ACC112 (cell line): ENCODE measurements around the gene RIMS1.

Experiments
- H2AFZ ChIP-seq: fragments of 200-600 bp; sonication (generic); one replicate; pipeline ENCODE4 v1.6.0; 2017; ENCODE audit warnings: antibody characterized with exemption, low read length; ENCODE audit not compliant: unreplicated experiment
- H3K27ac ChIP-seq: fragments of 200-600 bp; sonication (generic); 2 replicates; pipeline ENCODE4 v1.5.1; 2014; ENCODE audit warnings: low read depth, mild to moderate bottlenecking, antibody characterized with exemption, low read length, moderate library complexity
- H3K27me3 ChIP-seq: fragments of 200-600 bp; sonication (generic); 2 replicates; pipeline ENCODE4 v1.6.1; 2014; ENCODE audit warnings: mild to moderate bottlenecking, antibody characterized with exemption, low read length, moderate library complexity, mixed read lengths; ENCODE audit not compliant: insufficient read depth
- H3K36me3 ChIP-seq: fragments of 200-600 bp; sonication (generic); 2 replicates; pipeline ENCODE4 v1.6.1; 2016; ENCODE audit warnings: mild to moderate bottlenecking, antibody characterized with exemption, low read length, moderate library complexity, mixed read lengths; ENCODE audit not compliant: insufficient read depth
- H3K4me1 ChIP-seq: fragments of 200-600 bp; sonication (generic); one replicate; pipeline ENCODE4 v1.6.1; 2016; ENCODE audit warnings: low read length, mixed read lengths; ENCODE audit not compliant: insufficient read depth, unreplicated experiment, control insufficient read depth
- H3K4me3 ChIP-seq: fragments of 200-600 bp; sonication (generic); 2 replicates; pipeline ENCODE4 v1.5.1; 2014; ENCODE audit warnings: mild to moderate bottlenecking, low read depth, low read length
- H3K79me2 ChIP-seq: fragments of 200-600 bp; sonication (generic); one replicate; pipeline ENCODE4 v1.6.0; 2016; ENCODE audit warnings: low read length; ENCODE audit not compliant: control insufficient read depth, unreplicated experiment, insufficient read depth

RIMS1 gene

GRCh38 chr6:72401865-72402264, 515.5 kb downstream of the RIMS1 start:
- Histone ChIP-seq H3K4me3 (no peak overlapping the region), H2AFZ (no peak overlapping the region), H3K79me2 (no peaks in the 10 kb centered on the region), H3K36me3 (no peaks in the 10 kb centered on the region), H3K27ac (no peak overlapping the region), H3K27me3 (no peaks in the 10 kb centered on the region), H3K4me1 (no peaks in the 10 kb centered on the region)

- Histone ChIP-seq H3K27me3 (no peaks in the 10 kb centered on the region), H2AFZ (no peak overlapping the region), H3K79me2 (no peaks in the 10 kb centered on the region), H3K27ac (no peak overlapping the region), H3K4me1 (no peaks in the 10 kb centered on the region), H3K4me3 (no peak overlapping the region), H3K36me3 (no peaks in the 10 kb centered on the region)
These were observed 517.1 kb downstream of the RIMS1 start for GRCh38 chr6:72403413-72403812.

DNA sequence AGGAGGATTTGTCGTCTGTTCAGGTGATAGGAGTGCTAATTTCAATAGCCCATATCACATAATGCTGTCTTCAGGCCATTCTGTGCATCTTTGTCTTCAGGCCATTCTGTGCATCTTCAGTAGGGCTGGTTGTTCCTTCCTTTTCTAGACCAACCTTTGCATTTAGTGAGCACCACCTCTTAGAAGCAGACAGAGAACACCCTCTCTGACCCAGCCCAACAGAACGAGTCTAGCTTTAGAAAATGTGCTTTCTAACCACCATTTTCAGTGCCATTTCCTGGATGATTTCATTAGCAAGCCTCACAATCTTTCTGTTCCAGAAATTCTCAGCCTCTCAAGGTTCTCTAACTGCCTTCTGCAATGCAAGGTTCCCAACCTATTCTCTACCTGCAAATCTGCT, 520.2 kb downstream of the RIMS1 start:
- H3K36me3 ChIP-seq: no peaks in the 10 kb centered on the region
- H2AFZ ChIP-seq: no peak overlapping the region
- H3K79me2 ChIP-seq: no peaks in the 10 kb centered on the region
- no peak overlapping the region for H3K4me3 ChIP-seq
- H3K4me1 ChIP-seq: no peaks in the 10 kb centered on the region
- H3K27ac ChIP-seq: no peak overlapping the region
- H3K27me3 ChIP-seq: no peaks in the 10 kb centered on the region

- H3K27me3 ChIP-seq: no peaks in the 10 kb centered on the region
- no peaks in the 10 kb centered on the region for H3K36me3 ChIP-seq
- H2AFZ ChIP-seq: no peak overlapping the region
- no peak overlapping the region for H3K4me3 ChIP-seq
- no peak overlapping the region for H3K27ac ChIP-seq
- H3K4me1 ChIP-seq: no peaks in the 10 kb centered on the region
- no peaks in the 10 kb centered on the region for H3K79me2 ChIP-seq
These were observed 524.4 kb downstream of the RIMS1 start for GRCh38 chr6:72410769-72411168.

DNA sequence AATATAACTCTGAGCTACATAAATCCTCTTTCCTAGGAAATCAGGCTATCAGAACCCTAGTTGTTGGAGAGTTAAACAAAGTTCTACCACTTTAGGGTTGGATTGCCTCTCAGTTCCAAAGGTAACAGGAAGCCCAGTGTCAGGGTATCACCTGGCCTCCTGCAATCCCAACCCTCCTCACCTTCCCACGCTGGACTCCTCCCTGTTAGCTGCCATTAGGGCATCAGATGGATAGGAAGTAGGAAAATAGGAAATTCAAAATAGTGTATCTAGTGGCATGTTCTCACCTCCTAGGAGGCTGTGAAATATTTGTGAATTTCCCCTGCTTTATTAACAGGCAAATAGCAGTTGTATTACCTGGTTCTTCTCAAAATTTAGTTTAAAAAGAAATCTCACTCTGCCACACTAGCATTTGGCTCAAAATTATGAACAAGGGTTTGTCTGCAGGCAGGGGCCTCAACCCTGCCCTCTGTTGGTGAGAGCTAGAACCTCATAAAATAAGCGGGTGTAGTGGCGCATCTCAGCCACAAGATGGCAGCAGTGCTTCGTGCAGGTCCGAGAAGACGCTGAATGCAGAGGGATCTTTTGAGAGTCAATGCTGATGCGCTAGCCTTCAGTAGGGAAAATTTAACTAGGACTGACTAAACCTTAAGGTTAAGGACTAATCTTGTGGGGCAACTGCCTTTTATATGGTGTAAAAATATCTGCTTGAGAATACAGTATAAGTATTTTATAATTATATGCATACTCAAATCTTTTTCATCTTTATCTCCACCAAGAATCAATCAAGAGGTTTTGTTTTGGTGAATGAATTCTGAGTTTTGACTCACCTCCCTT, 525.7 kb downstream of the RIMS1 start:
- Histone ChIP-seq H2AFZ (no peak overlapping the region), H3K27me3 (no peaks in the 10 kb centered on the region), H3K36me3 (no peaks in the 10 kb centered on the region), H3K4me1 (no peaks in the 10 kb centered on the region), H3K4me3 (no peak overlapping the region), H3K27ac (no peak overlapping the region), H3K79me2 (no peaks in the 10 kb centered on the region)

DNA sequence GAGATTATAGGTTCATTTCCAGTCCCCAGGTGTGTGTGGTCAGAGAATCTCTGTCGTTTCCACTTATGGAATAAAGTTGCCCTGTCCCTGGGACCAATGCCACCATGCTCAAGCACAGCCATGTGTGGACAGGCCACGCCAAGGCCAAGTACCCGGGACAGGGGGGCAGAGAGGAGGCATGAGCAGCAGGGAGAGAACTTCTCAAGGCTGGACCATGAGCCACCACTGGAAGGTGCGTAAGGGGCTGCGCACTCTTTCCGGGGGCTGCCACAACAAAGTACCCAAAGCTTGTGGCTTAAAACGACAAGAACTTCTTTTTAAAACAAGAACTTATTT, 526.3 kb downstream of the RIMS1 start:
- Histone ChIP-seq H3K36me3 (no peaks in the 10 kb centered on the region), H3K4me3 (no peak overlapping the region), H3K27me3 (no peaks in the 10 kb centered on the region), H3K4me1 (no peaks in the 10 kb centered on the region), H3K79me2 (no peaks in the 10 kb centered on the region), H2AFZ (no peak overlapping the region), H3K27ac (no peak overlapping the region)

DNA sequence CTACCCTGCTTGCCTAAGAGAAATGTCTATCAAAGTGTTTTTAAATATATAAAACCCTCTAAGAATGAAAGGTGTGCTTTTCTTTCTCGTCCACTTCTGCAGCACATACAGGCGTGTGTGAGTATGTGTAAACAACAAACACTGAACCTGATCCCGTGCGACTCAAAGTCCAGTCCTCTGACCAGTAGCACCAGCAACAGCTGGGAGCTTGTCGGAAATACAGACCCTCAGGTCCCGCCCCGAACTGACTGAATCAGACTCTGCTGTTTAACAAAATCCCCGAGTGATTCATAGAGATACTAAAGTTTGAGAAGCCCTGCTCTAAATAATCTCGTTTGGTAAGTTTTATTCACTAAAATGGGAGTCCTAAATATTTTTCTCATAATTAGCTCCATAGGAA, 527.5 kb downstream of the RIMS1 start:
- Histone ChIP-seq H3K36me3 (no peaks in the 10 kb centered on the region), H2AFZ (no peak overlapping the region), H3K79me2 (no peaks in the 10 kb centered on the region), H3K27me3 (no peaks in the 10 kb centered on the region), H3K27ac (no peak overlapping the region), H3K4me3 (no peak overlapping the region), H3K4me1 (no peaks in the 10 kb centered on the region)

- Histone ChIP-seq H3K4me3 (no peak overlapping the region), H3K4me1 (no peaks in the 10 kb centered on the region), H2AFZ (no peak overlapping the region), H3K27ac (no peak overlapping the region), H3K36me3 (no peaks in the 10 kb centered on the region), H3K79me2 (no peaks in the 10 kb centered on the region), H3K27me3 (no peaks in the 10 kb centered on the region)
These were observed 528.3 kb downstream of the RIMS1 start for GRCh38 chr6:72414657-72415056.

DNA sequence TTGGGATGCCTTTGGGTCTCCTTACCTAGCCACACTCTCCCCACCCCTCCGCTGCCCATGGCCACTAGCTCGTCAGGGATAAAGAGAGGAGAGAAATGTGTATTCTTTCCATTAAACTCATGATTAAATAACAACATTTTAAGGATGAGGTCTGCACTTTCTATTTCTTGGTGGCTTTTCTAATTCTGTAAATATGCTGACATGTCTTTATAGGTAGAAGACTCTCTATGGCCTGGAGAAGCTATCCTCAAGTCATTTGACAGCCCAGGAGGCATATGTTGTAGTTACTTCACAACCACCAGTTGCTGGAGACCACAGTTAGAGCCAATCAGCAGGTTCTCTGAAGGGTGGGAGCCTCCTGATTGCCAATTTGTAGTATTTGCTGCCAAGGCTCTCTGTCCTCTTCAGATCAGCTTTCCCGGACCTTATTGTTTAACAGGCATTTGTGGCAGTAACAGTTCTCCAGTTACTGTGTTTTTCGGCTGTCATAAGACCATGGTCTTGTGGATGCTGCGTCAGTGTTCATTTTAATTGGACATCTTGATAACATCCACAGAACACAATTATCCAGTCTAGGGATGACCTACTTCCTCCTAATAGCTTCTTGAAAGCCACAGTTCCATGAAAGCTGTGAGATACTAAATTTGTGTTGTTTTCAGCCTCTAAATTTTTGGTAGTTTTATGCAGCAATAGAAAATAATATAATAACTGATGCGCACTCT, 530.6 kb downstream of the RIMS1 start:
- H2AFZ ChIP-seq: no peak overlapping the region
- no peaks in the 10 kb centered on the region for H3K4me1 ChIP-seq
- no peak overlapping the region for H3K4me3 ChIP-seq
- H3K36me3 ChIP-seq: no peaks in the 10 kb centered on the region
- no peaks in the 10 kb centered on the region for H3K79me2 ChIP-seq
- no peaks in the 10 kb centered on the region for H3K27me3 ChIP-seq
- no peak overlapping the region for H3K27ac ChIP-seq

DNA sequence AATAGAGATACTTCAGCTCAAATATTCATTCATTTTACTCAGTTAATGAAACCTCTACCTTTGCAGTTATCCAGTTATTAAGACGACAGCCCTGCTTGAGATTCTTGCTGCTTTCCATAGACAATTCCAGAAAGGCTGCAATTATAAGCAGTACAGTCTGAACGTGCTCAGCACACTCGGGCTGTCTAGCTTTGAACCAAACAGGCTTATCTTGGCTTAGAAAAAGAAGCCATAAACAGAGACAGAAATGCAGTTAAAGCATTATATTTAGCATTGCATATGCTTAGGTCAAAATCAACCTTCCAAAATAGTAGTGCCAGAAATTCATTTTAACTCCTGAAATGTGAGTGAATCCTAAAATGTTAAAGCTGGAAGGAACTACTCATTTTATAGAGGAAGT, 531.4 kb downstream of the RIMS1 start:
- Histone ChIP-seq H3K36me3 (no peaks in the 10 kb centered on the region), H3K4me1 (no peaks in the 10 kb centered on the region), H3K79me2 (no peaks in the 10 kb centered on the region), H3K4me3 (no peak overlapping the region), H2AFZ (no peak overlapping the region), H3K27ac (no peak overlapping the region), H3K27me3 (no peaks in the 10 kb centered on the region)

DNA sequence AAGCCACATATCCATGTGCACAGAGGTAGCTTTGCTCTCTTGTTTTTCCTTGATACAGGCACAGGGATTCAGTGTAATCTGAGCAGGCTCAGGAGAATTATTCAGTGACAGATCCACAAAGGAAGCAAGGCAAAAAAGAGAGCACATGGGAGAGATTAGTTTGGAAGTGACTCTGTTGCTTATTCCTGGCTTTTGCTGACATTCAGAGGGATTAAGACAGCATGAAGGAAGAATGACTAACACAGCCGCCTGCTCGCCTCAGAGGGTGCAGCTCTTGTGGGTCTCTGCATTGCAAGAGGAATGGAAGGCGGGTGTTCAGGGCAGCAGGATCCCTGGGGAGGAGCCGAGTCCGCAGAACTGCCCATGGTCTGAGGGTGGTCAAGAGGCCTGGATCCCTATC, 532.1 kb downstream of the RIMS1 start:
- Histone ChIP-seq H2AFZ (no peak overlapping the region), H3K36me3 (no peaks in the 10 kb centered on the region), H3K27ac (no peak overlapping the region), H3K27me3 (no peaks in the 10 kb centered on the region), H3K4me1 (no peaks in the 10 kb centered on the region), H3K4me3 (no peak overlapping the region), H3K79me2 (no peaks in the 10 kb centered on the region)
